GM21526 (cell line): ENCODE data around the gene FAM186B.

Experiments
- ATAC-seq: cut with Tn5 transposase; IDR thresholded peaks from one replicate; pipeline ENCODE4 v1.9.1; 2021; ENCODE audit warnings: moderate library complexity; ENCODE audit not compliant: unreplicated experiment, low FRiP score

FAM186B gene

DNA sequence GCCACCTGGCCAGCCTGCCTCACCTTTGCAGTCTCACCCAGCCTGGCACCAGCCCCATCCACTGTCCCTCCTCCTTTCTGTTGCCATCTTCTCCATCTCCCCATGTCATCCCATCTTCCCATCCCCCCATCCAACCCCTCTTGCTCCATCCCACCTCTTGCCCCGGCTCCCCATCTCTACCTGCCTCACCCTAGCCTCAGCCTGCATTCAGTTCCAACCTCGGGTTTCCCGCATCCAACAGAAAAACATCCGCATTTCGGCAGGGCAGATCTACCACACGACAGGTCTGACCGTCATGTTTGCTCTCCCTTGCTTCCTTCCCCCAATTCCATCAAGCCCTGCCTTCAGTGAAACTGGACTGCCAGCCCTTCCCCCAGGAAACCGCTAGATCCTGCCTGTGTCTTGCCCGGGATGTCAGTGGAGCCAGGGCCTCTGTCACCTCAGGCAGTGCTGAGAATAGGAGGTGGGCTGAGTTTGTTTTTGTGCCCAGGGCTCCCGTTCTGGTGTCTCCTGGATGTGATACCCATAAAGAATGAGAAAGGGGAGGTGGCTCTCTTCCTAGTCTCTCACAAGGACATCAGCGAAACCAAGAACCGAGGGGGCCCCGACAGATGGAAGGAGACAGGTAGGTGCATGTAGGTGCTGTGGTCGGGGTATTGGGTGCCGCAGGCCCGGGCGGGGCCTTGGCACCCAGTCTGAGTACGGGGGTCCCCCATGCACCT, 64.1 kb downstream of the FAM186B start:
- no peak for ATAC-seq

DNA sequence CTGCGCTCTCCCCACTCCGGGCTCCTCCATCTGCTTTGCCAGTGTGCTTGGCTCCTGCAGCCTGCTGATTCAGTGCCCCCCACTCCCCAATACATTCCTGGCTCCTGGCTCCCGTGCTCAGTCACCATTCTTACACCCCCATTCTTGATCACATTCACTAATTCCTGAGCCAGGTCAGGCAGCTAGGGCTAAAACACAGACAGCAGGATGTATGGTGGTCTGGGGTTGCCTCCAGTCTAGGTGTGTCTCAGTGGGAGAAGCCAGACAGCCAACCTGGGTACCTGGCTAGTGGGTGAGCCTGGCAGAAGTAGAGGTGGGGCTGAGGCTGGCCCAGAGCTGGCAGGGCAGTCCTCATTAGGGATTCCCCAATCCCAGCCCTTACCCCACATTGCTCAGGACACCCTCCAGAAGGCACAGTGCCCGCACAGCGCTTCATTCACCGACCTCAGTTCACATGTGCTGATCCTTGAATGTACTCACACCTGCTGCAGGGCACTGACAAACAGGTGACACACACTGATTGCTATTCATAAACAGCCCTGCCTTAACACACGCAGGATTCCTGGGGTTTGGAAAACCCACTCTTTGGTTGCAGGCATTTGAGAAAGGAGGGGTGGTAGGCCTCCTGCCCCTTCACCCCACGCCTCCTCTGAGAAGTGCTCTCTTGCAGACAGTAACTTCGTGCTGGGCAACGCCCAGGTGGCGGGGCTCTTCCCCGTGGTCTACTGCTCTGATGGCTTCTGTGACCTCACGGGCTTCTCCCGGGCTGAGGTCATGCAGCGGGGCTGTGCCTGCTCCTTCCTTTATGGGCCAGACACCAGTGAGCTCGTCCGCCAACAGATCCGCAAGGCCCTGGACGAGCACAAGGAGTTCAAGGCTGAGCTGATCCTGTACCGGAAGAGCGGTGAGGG, 65.0 kb downstream of the FAM186B start:
- no peak for ATAC-seq

GRCh38 chr12:49539406-49540228, 65.8 kb downstream of the FAM186B start:
- ATAC-seq = no peak

- ATAC-seq = no peak
Measured at GRCh38 chr12:49538510-49539403, 66.7 kb downstream of the FAM186B start, which contains the start of gene KCNH3. Gene KCNH3 (plus strand): TSS chr12:49539030. CDS start chr12:49539417, 387 bp downstream.

GRCh38 chr12:49537752-49538509, 67.5 kb downstream of the FAM186B start:
- ATAC-seq = no peak
